ENCODE measurements around the gene GRAMD4.

Gene GRAMD4

DNA sequence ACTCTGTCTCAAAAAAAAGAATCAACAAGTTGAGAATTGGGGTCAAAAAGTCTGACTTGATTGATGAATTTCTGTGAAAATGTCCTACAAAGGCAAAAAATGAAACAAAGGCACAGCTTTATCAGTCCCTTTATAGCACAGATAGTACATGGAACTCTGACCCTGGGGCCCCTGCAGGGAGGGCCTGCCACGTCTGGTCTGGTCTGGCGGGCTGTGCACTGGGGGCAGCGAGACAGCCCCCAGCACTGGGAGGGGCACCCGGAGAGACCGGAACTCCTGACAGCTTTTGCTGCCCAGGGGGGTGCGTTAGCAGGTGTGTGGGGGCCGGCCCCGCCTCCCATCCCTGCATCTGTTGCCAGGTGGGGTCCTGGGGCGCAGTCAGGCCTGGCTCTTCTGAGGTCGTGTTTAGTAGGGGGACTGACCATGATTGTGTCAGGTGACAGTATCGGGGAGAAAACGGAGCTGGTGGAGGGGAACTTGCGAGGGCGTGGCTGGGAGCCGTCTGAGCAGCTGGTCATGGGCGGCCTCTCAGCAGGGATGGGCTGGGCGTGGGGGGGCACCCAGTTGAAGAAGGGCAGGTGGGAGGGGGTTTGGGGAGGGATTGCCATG, 51.7 kb downstream of the GRAMD4 start:
- peak; percentile 68 for DNase-seq (ENCODE audit: low spot score)

DNA sequence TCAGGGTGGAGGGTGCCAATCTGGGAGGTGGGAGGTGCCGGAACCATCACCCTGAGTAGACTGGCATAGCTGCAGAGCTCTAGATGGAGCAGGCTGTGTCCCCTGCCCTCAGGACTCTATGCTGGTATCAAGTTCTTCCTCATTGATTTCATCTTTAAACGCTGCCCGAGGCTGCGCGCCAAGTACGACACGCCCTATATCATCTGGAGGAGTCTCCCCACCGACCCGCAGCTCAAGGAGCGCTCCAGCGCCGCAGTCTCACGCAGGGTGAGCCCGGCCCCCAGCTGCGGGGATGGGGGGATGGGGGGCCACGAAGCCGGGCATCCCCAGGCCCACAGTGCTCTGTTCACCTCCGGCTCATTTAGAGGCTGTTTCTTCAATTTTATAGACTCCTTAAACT, 52.5 kb downstream of the GRAMD4 start:
- no peak for DNase-seq (ENCODE audit: low spot score)

DNA sequence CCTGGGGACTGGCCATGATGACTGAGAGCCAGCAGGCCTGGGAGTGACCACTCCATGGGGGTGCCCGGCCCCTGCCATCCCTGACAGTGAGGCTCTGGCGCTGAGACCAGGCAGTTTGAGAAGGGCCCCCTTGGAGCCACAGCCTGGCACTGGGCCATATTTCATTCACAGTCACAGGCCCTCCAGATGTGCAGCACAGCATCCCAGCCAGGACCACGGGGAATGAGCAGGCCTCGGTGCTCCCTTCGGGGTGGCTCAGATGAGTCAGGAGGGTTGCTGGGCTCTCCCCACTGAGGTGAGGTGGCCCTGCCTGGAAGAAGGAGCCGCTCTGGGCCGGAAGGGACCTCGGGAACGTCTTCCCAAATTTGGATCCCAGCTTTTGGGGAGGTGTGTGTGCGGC, 53.0 kb downstream of the GRAMD4 start:
- DNase-seq (ENCODE audit: low spot score) = no peak

DNA sequence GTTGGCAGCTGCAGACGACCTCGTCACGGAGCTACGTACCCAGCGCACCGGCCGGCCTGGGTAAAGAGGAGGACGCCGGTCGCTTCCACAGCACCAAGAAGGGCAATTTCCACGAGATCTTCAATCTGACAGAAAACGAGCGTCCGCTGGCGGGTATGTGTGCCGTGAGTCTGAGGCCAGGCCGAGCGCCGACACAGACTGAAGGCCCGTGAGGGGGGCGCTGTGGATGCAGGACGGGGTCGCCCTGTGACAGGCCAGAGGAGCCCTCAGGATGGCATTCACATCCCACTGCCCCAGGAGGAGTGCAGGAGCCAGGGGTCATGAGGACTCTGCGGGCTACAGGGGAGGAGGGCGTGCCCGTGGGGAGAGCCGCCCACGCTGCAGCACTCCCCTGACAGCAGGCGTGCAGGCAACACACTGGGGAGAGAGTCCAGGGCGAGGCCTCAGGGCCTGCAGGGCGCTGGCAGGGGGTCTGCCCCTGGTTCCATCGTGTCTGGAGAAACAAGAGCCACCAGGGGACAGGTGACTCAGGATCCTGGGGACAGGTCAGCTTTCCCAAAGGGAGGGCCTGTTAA, 53.6 kb downstream of the GRAMD4 start:
- no peak for DNase-seq (ENCODE audit: low spot score)

DNA sequence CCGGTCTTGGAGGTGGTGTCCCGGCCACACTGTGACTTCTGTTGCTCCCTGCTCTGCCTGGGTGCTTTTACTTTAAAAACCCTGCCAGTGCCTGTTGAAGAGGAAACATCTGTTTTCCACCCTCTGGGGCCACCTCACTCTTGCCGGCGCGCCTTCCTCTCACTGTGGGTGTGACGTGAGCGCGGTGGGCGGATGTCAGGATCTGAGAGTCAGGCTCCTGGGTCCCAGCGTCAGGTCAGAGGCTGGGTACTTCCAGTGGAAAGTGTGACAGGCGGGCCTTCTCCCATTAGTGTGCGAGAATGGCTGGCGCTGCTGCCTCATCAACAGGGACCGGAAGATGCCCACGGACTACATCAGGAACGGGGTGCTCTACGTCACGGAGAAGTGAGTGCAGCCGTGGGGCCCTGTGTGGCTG, 54.2 kb downstream of the GRAMD4 start:
- DNase-seq (ENCODE audit: low spot score) = no peak

DNA sequence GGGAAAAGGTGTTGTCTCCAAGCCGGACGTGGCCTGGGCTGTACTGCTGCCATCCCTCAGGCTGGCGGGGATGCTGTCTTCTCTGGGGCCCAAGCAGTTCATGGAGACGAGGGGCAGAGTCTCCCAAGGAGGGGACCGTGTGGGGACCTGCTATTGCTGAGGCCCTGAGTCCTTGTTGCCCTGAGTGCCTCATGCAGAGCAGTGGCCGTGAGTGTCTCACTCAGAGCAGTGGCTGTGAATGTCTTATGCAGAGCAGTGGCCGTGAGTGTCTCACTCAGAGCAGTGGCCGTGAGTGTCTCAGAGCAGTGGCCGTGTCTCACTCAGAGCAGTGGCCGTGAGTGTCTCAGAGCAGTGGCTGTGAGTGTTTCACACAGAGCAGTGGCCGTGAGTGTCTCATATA, 54.7 kb downstream of the GRAMD4 start:
- DNase-seq (ENCODE audit: low spot score) = no peak

DNA sequence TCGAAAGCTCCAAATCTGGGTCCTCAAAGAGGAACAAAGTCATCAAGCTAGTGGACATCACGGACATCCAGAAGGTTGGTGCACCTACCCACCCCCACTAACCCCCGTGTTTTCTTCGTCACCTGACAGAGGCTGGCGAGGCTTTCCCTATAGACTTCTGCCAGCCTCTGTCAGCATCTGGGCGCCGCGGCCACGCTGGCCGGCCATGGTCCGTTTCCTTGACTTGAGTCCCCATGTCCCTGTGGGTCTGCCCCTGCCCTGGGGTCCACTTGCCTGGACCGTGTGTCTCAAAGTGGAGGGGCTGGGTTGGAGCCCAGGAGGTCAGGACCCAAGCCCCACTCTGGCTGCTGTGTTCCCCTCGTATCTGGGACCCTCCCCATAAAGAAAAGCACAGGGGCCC, 55.3 kb downstream of the GRAMD4 start:
- no peak for DNase-seq (ENCODE audit: low spot score)

DNA sequence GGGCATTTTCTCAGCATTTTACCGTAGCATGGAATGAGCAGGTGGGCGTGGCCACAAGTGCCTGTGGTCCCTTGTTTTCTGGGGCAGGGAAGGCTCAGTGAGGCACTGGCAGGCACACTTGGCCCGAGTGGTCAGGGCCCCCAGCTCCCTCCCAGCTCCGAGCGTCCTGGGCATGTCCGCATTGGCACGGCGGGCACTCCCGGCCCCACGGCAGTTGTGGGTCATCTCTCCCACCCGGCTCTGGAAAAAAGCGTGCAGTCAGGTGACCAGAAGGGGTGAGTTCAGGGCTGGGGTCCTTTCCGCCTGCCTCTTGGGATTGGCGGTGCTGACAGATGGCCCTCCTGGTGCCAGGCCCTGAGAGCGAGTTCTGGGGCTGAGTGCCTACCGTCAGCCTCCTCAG, 55.8 kb downstream of the GRAMD4 start:
- DNase-seq (ENCODE audit: low spot score) = no peak

DNA sequence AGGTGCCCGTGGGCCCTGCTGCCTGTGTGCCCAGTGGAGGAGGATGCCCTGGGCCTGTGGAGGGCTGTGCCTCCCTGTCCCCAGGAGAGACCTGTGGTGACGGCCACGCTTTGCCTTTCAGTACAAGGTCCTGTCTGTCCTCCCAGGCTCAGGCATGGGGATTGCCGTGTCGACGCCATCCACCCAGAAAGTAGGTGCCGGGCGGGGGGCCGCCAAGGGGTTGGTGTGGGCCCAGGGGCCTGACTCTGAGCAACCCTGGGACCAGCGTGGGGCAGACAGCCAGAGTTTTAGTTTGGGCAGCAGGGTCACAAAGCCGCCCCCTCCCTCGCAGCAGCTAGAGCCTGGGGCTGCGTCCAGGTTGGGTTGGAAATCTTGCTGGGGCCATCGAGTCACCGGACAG, 56.3 kb downstream of the GRAMD4 start:
- DNase-seq (ENCODE audit: low spot score) = no peak

DNA sequence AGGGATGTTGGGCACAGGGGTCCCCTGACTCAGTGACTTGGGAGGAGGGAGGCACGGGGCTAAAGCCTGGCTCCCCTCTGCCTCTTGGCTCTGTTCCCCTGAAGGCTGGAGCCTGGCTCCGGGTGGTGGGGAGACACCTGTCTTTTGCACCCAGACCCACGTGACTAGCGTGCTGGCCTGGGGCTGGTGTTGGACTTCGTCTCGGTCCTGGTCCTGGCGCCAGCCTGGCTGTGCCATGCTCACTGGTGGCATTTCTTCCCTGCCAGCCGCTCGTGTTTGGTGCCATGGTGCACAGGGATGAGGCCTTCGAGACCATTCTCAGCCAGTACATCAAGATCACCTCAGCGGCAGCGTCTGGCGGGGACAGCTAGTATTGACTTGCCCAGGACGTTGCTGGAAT, 56.7 kb downstream of the GRAMD4 start:
- no peak for DNase-seq (ENCODE audit: low spot score)

DNA sequence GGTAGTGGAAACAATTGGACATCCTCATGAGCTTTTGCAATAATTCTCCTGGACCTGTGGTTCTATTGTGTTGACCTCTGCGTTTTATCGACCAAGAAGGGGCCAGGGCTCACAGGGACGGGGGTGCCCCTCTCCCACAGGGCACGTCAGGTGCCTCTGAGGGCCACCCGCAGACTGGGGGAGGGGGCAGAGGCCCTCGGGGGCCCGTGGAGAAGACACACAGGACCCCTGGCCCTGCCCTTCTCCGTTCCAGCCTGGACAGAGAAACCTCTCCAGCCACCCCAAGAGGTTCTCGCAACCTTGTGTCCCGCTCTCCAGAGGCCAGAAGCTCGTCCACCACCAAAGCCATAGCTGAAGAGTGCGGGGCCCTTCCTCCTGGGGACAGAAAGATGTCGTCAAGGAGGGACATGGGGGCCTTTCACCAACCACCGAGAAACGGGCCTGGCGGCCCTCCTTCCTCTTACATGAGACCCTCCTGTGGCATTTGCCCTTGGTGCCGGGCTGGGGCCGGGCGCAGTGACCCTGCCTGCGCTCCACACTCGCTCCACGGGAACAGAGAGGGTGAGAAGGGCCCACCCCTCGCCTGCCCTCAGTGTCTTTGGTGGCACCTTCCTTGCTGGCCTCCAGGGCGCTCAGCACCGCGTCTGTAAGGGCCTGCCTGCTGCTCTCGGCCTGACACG, 57.3 kb downstream of the GRAMD4 start:
- DNase-seq (ENCODE audit: low spot score) = no peak

DNA sequence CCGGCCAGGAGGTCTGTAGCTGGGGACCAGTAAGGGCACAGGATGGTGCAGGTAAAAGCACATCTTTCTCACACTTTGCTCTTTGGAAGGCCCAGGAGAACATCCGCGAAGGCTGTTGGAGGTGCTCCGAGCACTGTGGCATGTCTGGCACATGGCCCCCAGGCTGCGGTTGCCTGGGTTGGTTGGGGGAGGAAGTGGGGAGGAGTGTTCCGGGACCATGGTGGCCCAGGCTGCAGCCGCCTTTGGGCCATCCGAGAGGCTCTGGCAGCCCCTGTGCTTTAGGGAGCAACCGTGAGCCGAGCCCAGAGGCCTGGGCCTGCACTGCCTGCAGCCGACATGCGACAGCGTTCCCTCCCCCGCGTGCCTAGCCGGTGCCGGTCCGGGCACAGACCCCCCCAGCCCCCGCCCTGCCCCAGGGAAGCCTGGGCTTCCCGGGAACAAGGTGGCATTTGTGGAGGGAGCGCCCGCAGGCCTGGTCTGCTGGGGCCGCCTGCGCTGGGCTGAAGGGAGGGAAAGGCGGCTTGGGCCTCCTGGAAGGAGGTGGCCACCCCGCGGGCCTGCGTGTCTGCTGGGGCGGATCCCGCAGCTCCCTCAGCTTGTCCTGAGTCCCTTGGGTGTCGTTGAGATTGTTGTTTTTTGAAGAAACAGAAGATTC, 57.9 kb downstream of the GRAMD4 start:
- no peak for DNase-seq (ENCODE audit: low spot score)

DNA sequence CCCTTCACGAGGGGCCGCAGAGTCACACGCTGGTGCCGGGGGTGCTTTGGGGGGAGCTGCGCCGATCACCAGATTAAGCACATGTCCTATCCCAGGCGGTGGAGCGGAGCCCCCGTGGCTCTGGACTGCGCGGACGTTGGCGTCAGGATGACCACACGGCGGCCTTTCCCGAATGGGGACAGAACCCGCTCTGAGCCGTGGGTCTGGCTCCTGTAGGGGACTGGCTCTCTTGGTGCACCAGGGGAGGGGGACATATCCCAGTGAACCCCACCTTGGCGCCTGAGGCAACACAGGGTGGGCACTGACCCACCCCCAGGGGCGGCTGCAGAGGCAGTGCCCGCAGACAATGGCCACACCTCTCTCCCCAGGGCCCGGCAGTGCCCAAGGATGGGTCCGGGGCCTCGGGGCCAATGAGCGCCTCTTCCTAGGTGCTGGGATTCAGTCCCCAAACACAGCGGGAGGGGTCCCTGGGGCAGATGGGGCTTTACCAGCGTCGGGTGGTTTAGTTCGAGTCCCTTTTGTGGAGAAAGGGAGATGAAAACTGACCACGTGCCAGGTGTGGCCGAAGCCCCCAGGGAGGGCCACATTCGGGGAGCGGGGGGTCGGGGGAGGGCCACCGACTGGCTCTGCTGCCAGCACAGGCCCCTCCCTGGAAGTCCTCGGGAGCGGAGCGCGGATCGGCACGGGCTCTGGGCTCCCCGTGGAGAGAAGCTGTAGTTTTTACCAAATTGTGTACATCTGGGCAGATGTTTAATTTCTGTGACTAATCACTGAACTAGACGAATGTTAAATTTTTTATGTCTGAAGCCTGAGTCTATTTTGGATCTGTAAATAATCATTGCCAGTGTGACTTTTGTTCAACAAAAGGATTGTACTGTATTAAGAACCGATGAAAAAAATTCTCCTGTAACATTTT, 58.9 kb downstream of the GRAMD4 start:
- no peak for DNase-seq (ENCODE audit: low spot score)

DNA sequence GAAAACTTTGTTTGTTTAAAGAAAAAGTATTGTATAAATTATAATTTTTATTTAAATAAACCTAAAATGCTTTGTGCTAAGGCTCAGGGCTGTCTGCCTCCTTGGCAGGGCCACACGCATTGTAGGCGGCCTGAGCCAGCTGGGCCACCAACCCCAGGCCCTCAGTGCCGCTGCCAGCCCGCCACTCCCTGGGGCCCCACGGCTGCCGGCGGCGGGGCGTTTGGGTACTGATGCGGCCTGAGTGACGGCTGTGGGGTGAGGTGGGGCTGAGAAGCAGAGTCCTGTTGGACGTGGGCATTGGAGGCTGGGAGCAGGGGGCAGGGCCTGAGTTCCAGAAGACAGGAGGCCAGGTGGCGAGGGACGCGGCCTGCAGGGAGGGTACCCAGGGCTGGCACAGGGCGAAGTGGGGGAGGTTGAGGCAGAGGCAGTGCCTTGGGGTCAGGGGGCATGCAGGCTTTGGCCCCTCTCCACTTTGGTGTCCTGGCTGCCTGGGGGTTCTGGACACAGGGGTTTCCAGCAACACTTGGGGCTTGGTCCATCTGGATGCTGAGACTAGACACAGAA, 59.6 kb downstream of the GRAMD4 start:
- DNase-seq (ENCODE audit: low spot score) = no peak

DNA sequence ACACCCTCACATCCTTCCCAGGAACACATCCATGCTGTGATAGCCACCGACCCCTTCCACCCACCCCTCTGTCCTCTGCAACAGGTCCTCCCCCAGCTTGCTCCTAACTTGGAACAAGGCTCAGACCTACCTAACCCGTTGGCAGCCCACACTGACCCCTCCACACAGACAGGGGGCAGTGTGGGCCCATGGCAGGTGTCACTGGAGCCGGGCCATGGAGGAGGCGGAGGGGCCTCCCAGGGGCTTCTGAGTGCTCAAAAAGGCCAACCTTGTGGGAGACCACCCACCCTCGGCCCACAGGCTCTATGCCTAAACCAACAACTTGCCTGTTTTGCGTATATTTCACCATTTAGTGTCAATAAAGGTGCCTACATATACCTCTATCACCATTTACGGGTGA, 60.8 kb downstream of the GRAMD4 start:
- peak; percentile 86 for DNase-seq (ENCODE audit: low spot score)

DNA sequence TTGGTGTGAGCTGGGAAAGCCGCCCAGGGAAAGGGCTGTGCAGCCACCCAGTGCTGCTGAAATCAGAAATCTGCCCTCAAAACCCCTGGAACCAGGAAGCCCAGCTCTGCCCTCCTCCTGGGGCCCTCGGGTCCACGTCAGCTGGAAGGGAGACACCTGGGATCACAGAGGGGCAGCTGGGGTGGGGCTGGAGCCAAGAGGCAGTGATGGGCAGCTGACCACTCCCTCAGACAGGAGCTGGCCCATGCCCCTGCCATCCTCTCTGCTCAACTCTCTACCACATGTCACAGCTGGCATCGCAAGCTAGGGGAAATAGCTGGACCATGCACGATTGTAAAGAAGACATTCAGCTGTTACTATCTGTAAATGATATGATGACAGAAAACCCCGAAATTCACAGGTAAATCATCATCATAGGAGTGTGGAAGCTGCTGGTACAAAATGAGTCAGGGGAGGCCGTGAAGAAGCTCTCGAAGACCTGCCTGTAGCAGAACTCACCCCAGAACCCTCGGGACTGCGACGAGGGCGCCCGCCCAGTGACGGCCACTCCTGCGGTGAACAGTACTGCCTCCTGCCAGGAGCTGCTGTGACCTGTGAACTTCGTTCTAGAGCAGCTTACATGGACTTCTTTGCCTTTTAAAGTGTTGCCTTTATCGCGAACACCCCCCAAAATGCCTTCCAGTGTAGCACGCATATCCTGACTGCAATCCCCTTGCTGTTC, 62.0 kb downstream of the GRAMD4 start:
- no peak for DNase-seq (ENCODE audit: low spot score)

DNA sequence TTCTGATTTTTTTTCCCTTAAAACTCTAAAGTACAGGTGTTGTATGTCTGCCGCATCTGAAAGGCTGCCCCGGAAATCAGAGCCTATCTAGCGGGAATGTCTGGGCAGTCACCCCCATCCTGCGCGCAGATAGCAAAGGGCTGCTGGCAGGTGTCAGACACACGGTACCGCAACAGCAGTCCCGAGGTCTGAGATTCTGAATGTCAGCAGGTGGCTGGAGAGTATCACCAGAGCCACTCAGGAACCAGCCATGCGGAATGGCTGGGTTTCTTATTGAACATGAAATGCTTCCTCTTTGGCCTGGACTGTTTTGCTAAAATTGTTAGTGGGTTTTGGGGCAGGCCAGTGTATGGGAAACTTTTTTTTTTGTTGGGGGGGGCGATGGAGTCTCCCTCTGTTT, 64.5 kb downstream of the GRAMD4 start:
- DNase-seq (ENCODE audit: low spot score) = no peak

DNA sequence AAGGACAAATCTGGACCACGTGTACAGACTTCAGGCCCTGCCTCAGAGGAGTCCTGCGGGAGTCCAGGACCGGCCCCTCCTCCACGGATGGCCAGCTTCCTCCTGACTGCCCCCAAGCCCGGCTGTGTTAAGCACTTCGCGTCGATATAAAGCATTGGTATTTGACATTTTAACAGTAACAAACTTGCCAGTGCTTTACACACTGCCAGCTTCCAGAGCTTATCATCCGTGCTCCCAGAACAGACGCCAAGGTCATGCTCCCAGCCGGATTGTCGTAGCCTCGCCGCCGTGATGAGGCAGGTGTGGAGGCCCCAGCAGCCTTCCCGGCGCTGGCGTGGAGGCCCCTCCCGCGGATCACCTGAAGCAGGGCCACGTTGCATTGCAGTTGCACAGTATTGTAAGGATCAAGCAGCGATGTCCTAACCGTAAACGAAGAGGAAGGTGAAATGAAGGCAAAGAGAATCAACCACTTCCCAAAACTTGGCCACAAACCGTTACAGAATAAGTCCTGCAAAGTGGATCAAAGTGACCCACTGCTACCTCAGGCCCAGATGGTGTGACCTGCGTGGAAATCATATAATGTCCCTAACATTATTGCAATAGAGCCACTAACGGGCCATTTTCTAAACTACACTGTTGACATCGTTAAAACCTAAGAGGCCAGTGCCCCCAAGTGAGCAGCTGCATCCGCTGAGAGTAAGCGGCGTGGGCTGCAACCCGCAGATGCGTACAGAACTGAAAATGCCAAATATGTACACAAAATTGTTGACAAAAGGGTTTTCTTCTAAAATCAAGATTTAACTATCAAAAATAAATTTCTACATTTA, 66.2 kb downstream of the GRAMD4 start:
- no peak for DNase-seq (ENCODE audit: low spot score)

DNA sequence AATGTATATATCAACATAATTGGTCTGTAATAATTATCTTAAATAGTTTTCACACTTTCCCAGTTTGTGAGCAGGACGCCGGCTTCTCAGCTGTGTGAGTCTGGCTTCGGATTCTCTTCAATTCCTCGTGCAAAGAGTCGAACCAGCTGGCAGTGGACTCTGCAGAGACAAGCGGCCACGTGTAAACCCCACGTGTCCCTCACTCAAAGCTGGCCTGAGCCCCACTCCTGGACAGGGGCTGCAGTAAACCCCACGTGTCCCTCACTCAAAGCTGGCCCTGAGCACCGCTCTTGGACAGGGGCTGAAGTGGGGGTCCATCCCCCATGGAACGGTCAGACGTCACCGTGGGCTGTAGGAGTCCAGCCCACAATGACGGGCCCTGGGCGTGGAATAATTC, 66.9 kb downstream of the GRAMD4 start:
- DNase-seq (ENCODE audit: low spot score) = no peak

DNA sequence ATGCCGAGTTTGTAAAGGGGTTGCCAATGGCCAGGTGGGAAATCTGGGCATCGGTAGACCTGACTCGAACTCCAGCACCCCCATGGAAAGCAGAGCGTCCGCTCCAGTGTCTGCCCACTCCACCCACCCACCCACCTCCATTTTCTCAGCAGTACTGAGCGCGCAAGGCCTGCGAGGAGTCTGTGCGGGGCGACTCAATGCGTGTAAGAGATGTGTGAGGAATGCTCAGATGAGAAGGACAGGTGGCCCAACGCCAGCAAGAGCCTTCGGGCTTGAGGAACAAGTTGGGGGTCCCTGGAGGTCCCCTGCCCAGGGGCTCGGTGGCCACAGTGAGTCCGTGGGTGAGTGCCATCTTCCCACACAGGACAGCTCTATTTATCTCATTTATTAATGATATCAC, 67.3 kb downstream of the GRAMD4 start:
- no peak for DNase-seq (ENCODE audit: low spot score)

Data from HuH-7 (cell line).